ENCODE measurements around the gene ZNF597. TPM values are rescaled to one million over a fixed set of nuclear protein-coding genes. Genes with fewer than 3 reads are reported as not detected.

ZNF597 gene
- total and polyA plus RNA-seq, 9 donors, result 1.6 to 2.4 (median 2.0) TPM

- H3K27ac ChIP-seq (ENCODE audit: low read length), result peak within 1 kb of the TSS; percentile 77
- H3K4me1 ChIP-seq (ENCODE audit: control insufficient read depth, insufficient read depth, low read length), result peaks cover 14% of the 10 kb centered on the region
- H3K27me3 ChIP-seq (ENCODE audit: control insufficient read depth, insufficient read depth, low read length), result no peaks in the 10 kb centered on the region
- H3K36me3 ChIP-seq (ENCODE audit: control insufficient read depth, insufficient read depth, low read length), result peaks cover 57% of the 10 kb centered on the region
- DNase-seq, result peak; percentile 100
- under 1% methylated on average over 93 of the region's 95 CpGs for WGBS (ENCODE audit: insufficient coverage)
- H3K4me3 ChIP-seq (ENCODE audit: low read length), result peak within 1 kb of the TSS; percentile 65
- peaks cover 57% of the 10 kb centered on the region for H3K9me3 ChIP-seq (replicated peaks; ENCODE audit: control insufficient read depth, low read depth, low read length)
These were observed 42.3 kb downstream of the ZNF597 start, which contains the start of the genes ZNF174 and ZSCAN32 for GRCh38 chr16:3400779-3401688. ZNF174 (plus strand) TSS chr16:3401215; CDS start chr16:3402005, 790 bp downstream. ZSCAN32 (minus strand) TSS chr16:3401004; CDS start chr16:3397557, 3,447 bp downstream.

DNA sequence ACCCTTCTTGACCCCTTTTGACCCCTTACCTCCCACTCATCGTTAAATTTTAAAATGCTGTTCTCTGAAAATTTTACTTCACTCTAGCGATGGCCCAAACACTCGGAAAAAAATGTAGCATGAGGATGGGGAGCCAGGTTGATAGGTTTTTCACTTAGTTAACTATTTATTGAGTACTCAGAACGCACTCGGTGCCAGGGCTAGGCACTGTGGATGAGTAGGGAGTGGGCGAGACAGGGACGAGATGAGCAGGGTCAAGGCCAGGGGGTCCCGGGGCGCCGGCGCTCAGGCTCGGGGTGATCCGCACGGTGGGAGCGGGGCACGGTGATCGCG is 42.9 kb downstream of the ZNF597 start:
- peak overlapping the region; percentile 73 for H3K27ac ChIP-seq (ENCODE audit: low read length)
- peaks cover 58% of the 10 kb centered on the region for H3K36me3 ChIP-seq (ENCODE audit: control insufficient read depth, insufficient read depth, low read length)
- H3K27me3 ChIP-seq (ENCODE audit: control insufficient read depth, insufficient read depth, low read length), result no peaks in the 10 kb centered on the region
- no peak for DNase-seq
- 0% methylated on average over 15 of the region's 18 CpGs for WGBS (ENCODE audit: insufficient coverage)
- H3K4me1 ChIP-seq (ENCODE audit: control insufficient read depth, insufficient read depth, low read length), result peaks cover 14% of the 10 kb centered on the region
- peak overlapping the region; percentile 65 for H3K4me3 ChIP-seq (ENCODE audit: low read length)
- peaks cover 57% of the 10 kb centered on the region for H3K9me3 ChIP-seq (replicated peaks; ENCODE audit: control insufficient read depth, low read depth, low read length)

DNA sequence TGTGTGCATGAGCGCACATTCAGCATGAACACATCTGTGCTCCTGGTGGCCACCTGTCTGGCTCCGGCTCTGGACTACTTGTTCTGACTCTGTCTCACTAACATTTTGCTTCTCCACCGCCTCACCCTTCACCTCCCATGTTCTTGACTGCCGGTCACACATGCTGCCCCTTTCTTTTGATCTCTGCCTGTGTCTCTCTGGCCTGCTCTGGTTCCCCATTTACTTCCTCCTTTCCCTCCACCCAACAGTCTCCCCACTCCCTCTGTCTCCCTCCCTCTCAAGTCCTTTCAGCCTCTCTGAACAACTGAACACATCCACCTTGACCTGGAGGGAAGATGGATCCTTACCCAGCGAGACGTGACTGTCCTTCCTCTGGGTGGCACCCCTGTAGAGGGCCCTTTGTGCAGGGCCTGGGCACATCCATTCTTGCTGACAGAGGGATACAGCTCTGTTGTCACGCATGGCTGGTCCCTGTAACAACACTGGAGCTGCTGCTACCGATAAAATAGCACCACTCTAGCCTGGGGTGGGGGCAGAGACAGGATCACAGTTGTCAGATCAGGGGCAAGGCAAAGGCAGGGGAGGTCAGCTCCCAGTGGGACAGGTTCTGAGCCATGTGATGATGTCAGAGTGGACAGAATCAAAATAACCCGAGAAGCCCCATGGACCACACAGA is 53.5 kb downstream of the ZNF597 start:
- Histone ChIP-seq H3K4me1 (ENCODE audit: control insufficient read depth, insufficient read depth, low read length) (no peaks in the 10 kb centered on the region), H3K36me3 (ENCODE audit: control insufficient read depth, insufficient read depth, low read length) (peaks cover 63% of the 10 kb centered on the region), H3K27me3 (ENCODE audit: control insufficient read depth, insufficient read depth, low read length) (no peaks in the 10 kb centered on the region), H3K9me3 (replicated peaks; ENCODE audit: control insufficient read depth, low read depth, low read length) (peaks cover 62% of the 10 kb centered on the region), H3K27ac (ENCODE audit: low read length) (no peak overlapping the region), H3K4me3 (ENCODE audit: low read length) (no peak overlapping the region)
- WGBS (ENCODE audit: insufficient coverage), result 86% methylated on average over 8 of the region's 9 CpGs
- DNase-seq, result no peak

GRCh38 chr16:3388325-3388724 is 55.0 kb downstream of the ZNF597 start:
- Histone ChIP-seq H3K27me3 (ENCODE audit: control insufficient read depth, insufficient read depth, low read length) (no peaks in the 10 kb centered on the region), H3K27ac (ENCODE audit: low read length) (no peak overlapping the region), H3K4me1 (ENCODE audit: control insufficient read depth, insufficient read depth, low read length) (no peaks in the 10 kb centered on the region), H3K9me3 (replicated peaks; ENCODE audit: control insufficient read depth, low read depth, low read length) (peaks cover 66% of the 10 kb centered on the region), H3K4me3 (ENCODE audit: low read length) (no peak overlapping the region), H3K36me3 (ENCODE audit: control insufficient read depth, insufficient read depth, low read length) (peaks cover 63% of the 10 kb centered on the region)
- no peak for DNase-seq
- WGBS (ENCODE audit: insufficient coverage), result 94% methylated on average over 2 of the region's 6 CpGs

GRCh38 chr16:3383045-3383448 is 60.3 kb downstream of the ZNF597 start:
- no peak overlapping the region for H3K4me3 ChIP-seq (ENCODE audit: low read length)
- no peaks in the 10 kb centered on the region for H3K27me3 ChIP-seq (ENCODE audit: control insufficient read depth, insufficient read depth, low read length)
- H3K4me1 ChIP-seq (ENCODE audit: control insufficient read depth, insufficient read depth, low read length), result no peaks in the 10 kb centered on the region
- H3K36me3 ChIP-seq (ENCODE audit: control insufficient read depth, insufficient read depth, low read length), result peaks cover 39% of the 10 kb centered on the region
- H3K9me3 ChIP-seq (replicated peaks; ENCODE audit: control insufficient read depth, low read depth, low read length), result peaks cover 74% of the 10 kb centered on the region
- WGBS (ENCODE audit: insufficient coverage), result 97% methylated on average over 7 of the region's 10 CpGs
- H3K27ac ChIP-seq (ENCODE audit: low read length), result no peak overlapping the region
- no peak for DNase-seq

Other genes starting within 250 kb of the ZNF597 start
- 8.4 TPM for gene ZNF200, start 208.3 kb downstream of the ZNF597 start, total RNA-seq
- 1 to 10 TPM; 5.3 to 7.7 (median 6.4) TPM for gene ZNF200, start 208.3 kb downstream of the ZNF597 start, polyA plus RNA-seq (ENCODE audit: insufficient read depth in 1 of 8, insufficient read length in 8 of 8, low replicate concordance in 1 of 8)
- gene MEFV, start 186.9 kb downstream of the ZNF597 start, total RNA-seq, result 0.27 TPM
- gene MEFV, start 186.9 kb downstream of the ZNF597 start, polyA plus RNA-seq (ENCODE audit: insufficient read depth in 1 of 8, insufficient read length in 8 of 8, low replicate concordance in 1 of 8), result under 1 TPM; 0.20 to 0.45 (median 0.31) TPM
- 34.9 TPM for gene ZNF263, start 160.0 kb downstream of the ZNF597 start, total RNA-seq
- gene ZNF263, start 160.0 kb downstream of the ZNF597 start, polyA plus RNA-seq (ENCODE audit: insufficient read depth in 1 of 8, insufficient read length in 8 of 8, low replicate concordance in 1 of 8), result 10 to 100 TPM; 23.3 to 30.3 (median 27.4) TPM
- gene TIGD7, start 138.1 kb downstream of the ZNF597 start, total RNA-seq, result 11.0 TPM
- gene TIGD7, start 138.1 kb downstream of the ZNF597 start, polyA plus RNA-seq (ENCODE audit: insufficient read depth in 1 of 8, insufficient read length in 8 of 8, low replicate concordance in 1 of 8), result 10 to 100 TPM in 1 of 8 donors, 1 to 10 TPM in 7; 5.5 to 10.4 (median 7.4) TPM
- 31.0 TPM for gene ZNF75A, start 138.0 kb downstream of the ZNF597 start, total RNA-seq
- 10 to 100 TPM; 20.3 to 33.1 (median 23.6) TPM for gene ZNF75A, start 138.0 kb downstream of the ZNF597 start, polyA plus RNA-seq (ENCODE audit: insufficient read depth in 1 of 8, insufficient read length in 8 of 8, low replicate concordance in 1 of 8)
- 0.35 TPM for gene OR2C1, start 87.6 kb downstream of the ZNF597 start, total RNA-seq
- gene OR2C1, start 87.6 kb downstream of the ZNF597 start, polyA plus RNA-seq (ENCODE audit: insufficient read depth in 1 of 8, insufficient read length in 8 of 8, low replicate concordance in 1 of 8), result under 1 TPM in 6 of 8 donors, not detected in 2; 0.11 to 0.21 (median 0.18) TPM
- gene ZSCAN32, start 42.5 kb downstream of the ZNF597 start, total RNA-seq, result 10.8 TPM
- gene ZSCAN32, start 42.5 kb downstream of the ZNF597 start, polyA plus RNA-seq (ENCODE audit: insufficient read depth in 1 of 8, insufficient read length in 8 of 8, low replicate concordance in 1 of 8), result 10 to 100 TPM in 4 of 8 donors, 1 to 10 TPM in 4; 7.0 to 11.1 (median 9.8) TPM
- 8.3 TPM for gene ZNF174, start 42.3 kb downstream of the ZNF597 start, total RNA-seq
- gene ZNF174, start 42.3 kb downstream of the ZNF597 start, polyA plus RNA-seq (ENCODE audit: insufficient read depth in 1 of 8, insufficient read length in 8 of 8, low replicate concordance in 1 of 8), result 1 to 10 TPM; 6.1 to 9.5 (median 7.9) TPM
- gene NAA60, start 176 bp upstream of the ZNF597 start, total RNA-seq, result 8.2 TPM
- 10 to 100 TPM; 26.6 to 37.8 (median 32.4) TPM for gene NAA60, start 176 bp upstream of the ZNF597 start, polyA plus RNA-seq (ENCODE audit: insufficient read depth in 1 of 8, insufficient read length in 8 of 8, low replicate concordance in 1 of 8)
- not detected for gene C16orf90, start 52.0 kb upstream of the ZNF597 start, total RNA-seq
- gene C16orf90, start 52.0 kb upstream of the ZNF597 start, polyA plus RNA-seq (ENCODE audit: insufficient read depth in 1 of 8, insufficient read length in 8 of 8, low replicate concordance in 1 of 8), result not detected
- 18.8 TPM for gene CLUAP1, start 57.5 kb upstream of the ZNF597 start, total RNA-seq
- 10 to 100 TPM; 12.3 to 21.7 (median 18.8) TPM for gene CLUAP1, start 57.5 kb upstream of the ZNF597 start, polyA plus RNA-seq (ENCODE audit: insufficient read depth in 1 of 8, insufficient read length in 8 of 8, low replicate concordance in 1 of 8)
- gene NLRC3, start 133.9 kb upstream of the ZNF597 start, total RNA-seq, result 0.58 TPM
- gene NLRC3, start 133.9 kb upstream of the ZNF597 start, polyA plus RNA-seq (ENCODE audit: insufficient read depth in 1 of 8, insufficient read length in 8 of 8, low replicate concordance in 1 of 8), result 1 to 10 TPM in 4 of 8 donors, under 1 TPM in 4; 0.90 to 1.2 (median 1.0) TPM
- gene SLX4, start 168.1 kb upstream of the ZNF597 start, total RNA-seq, result 3.2 TPM
- 1 to 10 TPM; 3.6 to 5.8 (median 4.5) TPM for gene SLX4, start 168.1 kb upstream of the ZNF597 start, polyA plus RNA-seq (ENCODE audit: insufficient read depth in 1 of 8, insufficient read length in 8 of 8, low replicate concordance in 1 of 8)
- 17.3 TPM for gene DNASE1, start 211.2 kb upstream of the ZNF597 start, total RNA-seq
- 10 to 100 TPM; 12.7 to 22.3 (median 15.6) TPM for gene DNASE1, start 211.2 kb upstream of the ZNF597 start, polyA plus RNA-seq (ENCODE audit: insufficient read depth in 1 of 8, insufficient read length in 8 of 8, low replicate concordance in 1 of 8)

Measured in muscle of leg (tissue), 11 donors.